DOHH2 (cell line): Measurements from ENCODE around the gene ARHGAP19.

ENCODE experiments used
- H3F3A ChIP-seq: fragments of 200-600 bp; sonication (generic), shearing (Covaris generic); 2 replicates; pipeline ENCODE4 v1.6.0; 2016; ENCODE audit warnings: antibody characterized with exemption, mild to moderate bottlenecking; ENCODE audit not compliant: control insufficient read depth, insufficient read depth
- H3K27ac ChIP-seq: fragments of 200-600 bp; sonication (generic); 2 replicates; pipeline ENCODE4 v1.5.1; 2014; ENCODE audit warnings: low read depth, mild to moderate bottlenecking, low read length, moderate library complexity
- H3K27me3 ChIP-seq: fragments of 200-600 bp; sonication (generic); 2 replicates; pipeline ENCODE4 v1.6.1; 2014; ENCODE audit warnings: mild to moderate bottlenecking, low read length, mixed read lengths; ENCODE audit not compliant: control insufficient read depth
- H3K36me3 ChIP-seq: fragments of 200-600 bp; sonication (generic); 2 replicates; pipeline ENCODE4 v1.6.1; 2014; ENCODE audit warnings: mild to moderate bottlenecking, low read length, moderate library complexity, mixed read lengths; ENCODE audit not compliant: control insufficient read depth
- H3K4me1 ChIP-seq: fragments of 200-600 bp; sonication (generic); 2 replicates; pipeline ENCODE4 v1.6.1; 2014; ENCODE audit warnings: mild to moderate bottlenecking, low read length, mixed read lengths; ENCODE audit not compliant: control insufficient read depth
- H3K4me2 ChIP-seq: fragments of 200-600 bp; sonication (generic); 2 replicates; pipeline ENCODE4 v1.6.0; 2014; ENCODE audit warnings: mild to moderate bottlenecking, low read length, moderate library complexity
- H3K4me3 ChIP-seq: fragments of 200-600 bp; sonication (generic); 2 replicates; pipeline ENCODE4 v1.5.1; 2014; ENCODE audit warnings: mild to moderate bottlenecking, low read length, mixed read lengths
- H3K79me2 ChIP-seq: fragments of 200-600 bp; sonication (generic); 2 replicates; pipeline ENCODE4 v1.6.1; 2014; ENCODE audit warnings: mild to moderate bottlenecking, low read length, mixed read lengths; ENCODE audit not compliant: control insufficient read depth
- H3K9me2 ChIP-seq: fragments of 200-600 bp; sonication (generic); replicated peaks from 2 replicates; pipeline ENCODE4 v1.6.1; 2014; ENCODE audit warnings: mild to moderate bottlenecking, low read length, mixed read lengths; ENCODE audit not compliant: control insufficient read depth
- H3K9me3 ChIP-seq: fragments of 200-600 bp; sonication (generic); 2 replicates; pipeline ENCODE4 v1.6.1; 2014; ENCODE audit warnings: antibody characterized with exemption, low read length, mixed read lengths; ENCODE audit not compliant: control insufficient read depth, insufficient read depth
- H4K20me1 ChIP-seq: fragments of 200-600 bp; sonication (generic); 2 replicates; pipeline ENCODE4 v1.6.0; 2014; ENCODE audit warnings: low read depth, mild to moderate bottlenecking, antibody characterized with exemption, low read length, moderate library complexity; ENCODE audit not compliant: control insufficient read depth, insufficient read depth
- EZH2phosphoT487 ChIP-seq: fragments of 200-600 bp; sonication (generic); IDR thresholded peaks from 2 replicates; pipeline ENCODE4 v1.6.1; 2017; ENCODE audit warnings: borderline replicate concordance, mild to moderate bottlenecking, antibody characterized with exemption, low read length, moderate library complexity, mixed read lengths
- TF ChIP-seq, protein P1 (sequence below): fragments of 200-600 bp; sonication (generic); IDR thresholded peaks from one replicate; pipeline ENCODE4 v1.5.1; 2014; ENCODE audit warnings: antibody characterized with exemption, mild to moderate bottlenecking, low read depth, low read length; ENCODE audit not compliant: poor library complexity, severe bottlenecking

ARHGAP19 gene

DNA sequence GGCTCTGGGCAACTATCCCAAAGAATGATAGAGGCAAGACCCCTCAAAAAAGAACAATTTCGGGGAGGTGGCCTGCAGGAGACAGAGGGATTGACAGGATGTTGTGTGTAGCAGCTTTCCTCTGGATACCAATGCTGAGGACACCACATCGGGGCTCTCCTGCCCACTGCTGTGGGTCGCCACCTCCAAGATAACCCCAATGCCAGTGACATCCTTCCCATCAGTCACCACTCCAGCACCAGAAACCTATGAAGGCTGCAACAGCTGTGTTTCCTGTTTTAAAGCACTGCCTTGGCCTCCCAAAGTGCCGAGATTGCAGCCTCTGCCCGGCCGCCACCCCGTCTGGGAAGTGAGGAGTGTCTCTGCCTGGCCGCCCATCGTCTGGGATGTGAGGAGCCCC lies 17.6 kb downstream of the ARHGAP19 start:
- Histone ChIP-seq H3K4me2 (peak overlapping the region; percentile 33), H3K27ac (no peak overlapping the region), H3K27me3 (no peaks in the 10 kb centered on the region), H3F3A (peaks cover 13% of the 10 kb centered on the region), H3K4me1 (peaks cover 24% of the 10 kb centered on the region), H3K9me3 (no peaks in the 10 kb centered on the region), H3K79me2 (peaks cover 64% of the 10 kb centered on the region), H3K9me2 (no peaks in the 10 kb centered on the region), H3K36me3 (peaks cover 10% of the 10 kb centered on the region), H4K20me1 (peaks cover 4% of the 10 kb centered on the region; the same call in 1 of the 2 replicates), H3K4me3 (peak overlapping the region; percentile 5; the same call in 1 of the 2 replicates)
- TF ChIP-seq EZH2phosphoT487: no peak
- TF ChIP-seq, protein P1, sequence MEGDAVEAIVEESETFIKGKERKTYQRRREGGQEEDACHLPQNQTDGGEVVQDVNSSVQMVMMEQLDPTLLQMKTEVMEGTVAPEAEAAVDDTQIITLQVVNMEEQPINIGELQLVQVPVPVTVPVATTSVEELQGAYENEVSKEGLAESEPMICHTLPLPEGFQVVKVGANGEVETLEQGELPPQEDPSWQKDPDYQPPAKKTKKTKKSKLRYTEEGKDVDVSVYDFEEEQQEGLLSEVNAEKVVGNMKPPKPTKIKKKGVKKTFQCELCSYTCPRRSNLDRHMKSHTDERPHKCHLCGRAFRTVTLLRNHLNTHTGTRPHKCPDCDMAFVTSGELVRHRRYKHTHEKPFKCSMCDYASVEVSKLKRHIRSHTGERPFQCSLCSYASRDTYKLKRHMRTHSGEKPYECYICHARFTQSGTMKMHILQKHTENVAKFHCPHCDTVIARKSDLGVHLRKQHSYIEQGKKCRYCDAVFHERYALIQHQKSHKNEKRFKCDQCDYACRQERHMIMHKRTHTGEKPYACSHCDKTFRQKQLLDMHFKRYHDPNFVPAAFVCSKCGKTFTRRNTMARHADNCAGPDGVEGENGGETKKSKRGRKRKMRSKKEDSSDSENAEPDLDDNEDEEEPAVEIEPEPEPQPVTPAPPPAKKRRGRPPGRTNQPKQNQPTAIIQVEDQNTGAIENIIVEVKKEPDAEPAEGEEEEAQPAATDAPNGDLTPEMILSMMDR: no peak

DNA sequence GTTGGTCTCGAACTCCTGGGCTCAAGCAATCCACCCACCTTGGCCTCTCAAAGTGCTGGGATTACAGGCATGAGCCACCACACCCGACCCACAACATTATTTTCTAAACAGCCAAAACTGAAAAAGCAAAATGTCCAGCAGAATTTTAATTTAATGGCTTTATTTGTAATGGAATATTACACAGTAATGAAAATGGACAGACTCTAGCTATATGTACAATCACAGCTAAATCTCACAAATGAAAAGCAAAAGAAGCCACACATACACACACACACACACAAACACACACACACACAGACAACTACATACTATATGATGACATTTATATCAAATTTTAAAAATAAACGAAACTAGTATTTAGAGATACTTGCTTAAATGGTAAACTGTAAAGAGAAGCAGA lies 18.7 kb downstream of the ARHGAP19 start:
- Histone ChIP-seq H3F3A (peaks cover 4% of the 10 kb centered on the region), H3K27ac (no peak overlapping the region), H3K4me2 (no peak overlapping the region), H3K9me2 (no peaks in the 10 kb centered on the region), H3K79me2 (peaks cover 64% of the 10 kb centered on the region), H4K20me1 (peaks cover 4% of the 10 kb centered on the region; the same call in 1 of the 2 replicates), H3K9me3 (no peaks in the 10 kb centered on the region), H3K36me3 (peaks cover 10% of the 10 kb centered on the region), H3K4me3 (no peak overlapping the region), H3K27me3 (no peaks in the 10 kb centered on the region), H3K4me1 (peaks cover 20% of the 10 kb centered on the region)
- TF ChIP-seq, protein P1: no peak
- TF ChIP-seq EZH2phosphoT487: no peak

DNA sequence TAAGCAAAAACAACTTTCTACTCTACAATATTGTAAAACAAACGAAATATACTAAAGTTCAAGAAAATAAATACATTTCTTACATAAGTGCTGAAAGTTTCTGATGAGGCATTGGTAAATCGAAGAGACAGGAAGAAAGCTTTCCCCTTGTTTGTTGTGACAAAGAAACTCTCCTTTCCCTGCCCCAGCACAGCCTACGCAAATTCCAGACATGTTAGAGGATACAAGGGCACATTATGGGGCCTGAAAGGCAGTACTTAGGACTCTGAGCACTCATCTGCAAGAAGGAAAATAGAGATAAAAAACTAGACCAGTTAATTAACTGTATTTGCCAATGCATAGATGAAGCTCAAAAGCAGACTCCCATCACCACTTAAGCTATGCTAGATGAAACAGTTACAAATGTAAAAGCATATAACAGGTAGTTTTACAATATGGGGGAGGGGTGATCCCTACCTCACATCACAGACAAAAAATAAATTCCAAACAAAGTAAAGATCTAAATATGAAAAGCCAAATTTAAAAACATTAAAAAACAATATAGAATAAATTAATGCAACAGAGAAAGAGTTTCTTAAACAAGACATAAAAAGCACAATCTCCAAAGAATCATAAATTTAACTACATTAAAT lies 21.8 kb downstream of the ARHGAP19 start:
- TF ChIP-seq, protein P1: no peak
- no peak for TF ChIP-seq EZH2phosphoT487
- Histone ChIP-seq H3K9me2 (no peaks in the 10 kb centered on the region), H3K9me3 (peaks cover 4% of the 10 kb centered on the region; the same call in 1 of the 2 replicates), H3K4me3 (no peak overlapping the region), H3K27ac (no peak overlapping the region), H3K4me1 (peaks cover 5% of the 10 kb centered on the region), H3K79me2 (peaks cover 77% of the 10 kb centered on the region), H3K36me3 (peaks cover 20% of the 10 kb centered on the region), H3F3A (peaks cover 4% of the 10 kb centered on the region), H3K27me3 (no peaks in the 10 kb centered on the region), H4K20me1 (no peaks in the 10 kb centered on the region), H3K4me2 (no peak overlapping the region)
